ENCODE results near the gene HIPK1. TPM values are rescaled to one million over a fixed set of nuclear protein-coding genes. Genes with fewer than 3 reads are reported as not detected.

The HIPK1 gene
- total RNA-seq, 1 experiment from 2014 or later = 52.2 TPM

GRCh38 chr1:113887402-113888175 is 41.5 kb upstream of the HIPK1 start, which contains the start of gene BCL2L15:
Gene BCL2L15, minus strand, starts transcription at chr1:113887581. Its CDS starts 206 bp downstream, at chr1:113887375.
- Mint-ChIP-seq H3K9me3 (no peaks in the 10 kb centered on the region), H3K4me1 (no peaks in the 10 kb centered on the region), H3K36me3 (no peaks in the 10 kb centered on the region), H3K27me3 (ENCODE audit: low read depth) (peaks cover 4% of the 10 kb centered on the region), H3K27ac (no peak within 1 kb of the TSS), H3K4me3 (no peak within 1 kb of the TSS)
- TF ChIP-seq TP53 (CRISPR knock-in tag; IDR thresholded peaks at IDR 0.05) = no peak
- TF ChIP-seq ZNF423 (CRISPR knock-in tag; IDR thresholded peaks at IDR 0.05) = no peak
- TF ChIP-seq ZSCAN18 (CRISPR knock-in tag; IDR thresholded peaks at IDR 0.05) = no peak
- TF ChIP-seq SOX15 (CRISPR knock-in tag; IDR thresholded peaks at IDR 0.05) = no peak
- no peak for TF ChIP-seq PREB (CRISPR knock-in tag; IDR thresholded peaks at IDR 0.05; ENCODE audit: borderline replicate concordance)
- TF ChIP-seq TEAD1 (CRISPR knock-in tag; IDR thresholded peaks at IDR 0.05) = no peak
- no peak for TF ChIP-seq FOXP1 (CRISPR knock-in tag; IDR thresholded peaks at IDR 0.05; ENCODE audit: borderline replicate concordance)
- no peak for TF ChIP-seq CBFB (CRISPR knock-in tag; IDR thresholded peaks at IDR 0.05; ENCODE audit: low read depth)
- TF ChIP-seq MLX (CRISPR knock-in tag; IDR thresholded peaks at IDR 0.05) = no peak
- TF ChIP-seq EMX1 (CRISPR knock-in tag; IDR thresholded peaks at IDR 0.05) = no peak
- no peak for TF ChIP-seq AR (CRISPR knock-in tag; IDR thresholded peaks at IDR 0.05)
- TF ChIP-seq ATF2 (CRISPR knock-in tag; IDR thresholded peaks at IDR 0.05; ENCODE audit: borderline replicate concordance, low read depth) = no peak
- TF ChIP-seq ZNF512 (CRISPR knock-in tag; IDR thresholded peaks at IDR 0.05; ENCODE audit: borderline replicate concordance) = no peak
- ChIA-PET POLR2A (no interaction called here), CTCF (no interaction called here)
- no peak for DNase-seq (ENCODE audit: low spot score)
- no peak for ATAC-seq

GRCh38 chr1:113890816-113891215 is 38.3 kb upstream of the HIPK1 start:
- CTCF ChIA-PET = interaction anchor here (1.3 kb wide), 1 partner anchor 55 kb away, joined by 3 read pairs; no protein-coding TSS in a partner anchor
- TF ChIP-seq GABPB1 (CRISPR knock-in tag; IDR thresholded peaks at IDR 0.05) (no peak), ZNF317 (CRISPR knock-in tag; IDR thresholded peaks at IDR 0.05; ENCODE audit: borderline replicate concordance, low read depth) (no peak), ESRRA (CRISPR knock-in tag; IDR thresholded peaks at IDR 0.05; ENCODE audit: borderline replicate concordance) (no peak), ZNF396 (CRISPR knock-in tag; IDR thresholded peaks at IDR 0.05; ENCODE audit: borderline replicate concordance) (no peak), CREB1 (CRISPR knock-in tag; IDR thresholded peaks at IDR 0.05) (no peak), MLX (CRISPR knock-in tag; IDR thresholded peaks at IDR 0.05) (no peak), ZNF219 (CRISPR knock-in tag; IDR thresholded peaks at IDR 0.05; ENCODE audit: borderline replicate concordance) (no peak), MYBL2 (CRISPR knock-in tag; IDR thresholded peaks at IDR 0.05) (no peak), ELF4 (CRISPR knock-in tag; IDR thresholded peaks at IDR 0.05; ENCODE audit: low read depth) (no peak), ZNF425 (CRISPR knock-in tag; conservative IDR thresholded peaks at IDR 0.05) (no peak)

More at GRCh38 chr1:113890816-113891215, 38.3 kb upstream of the HIPK1 start:
- H3K27me3 Mint-ChIP-seq (ENCODE audit: low read depth) = peaks cover 4% of the 10 kb centered on the region; the same call in 1 of the 2 replicates
- no peaks in the 10 kb centered on the region; the same call in 1 of the 2 replicates for H3K36me3 Mint-ChIP-seq
- no peak overlapping the region for H3K27ac Mint-ChIP-seq
- ATAC-seq (no peak), DNase-seq (ENCODE audit: low spot score) (no peak)
- H3K9me3 Mint-ChIP-seq = no peaks in the 10 kb centered on the region
- H3K4me3 Mint-ChIP-seq = no peak overlapping the region
- POLR2A ChIA-PET = no interaction called here
- H3K4me1 Mint-ChIP-seq = no peaks in the 10 kb centered on the region

Data from WTC11 (cell line).